NCI-H1694 treated with DMSO at 0.1 percent for 48 hours (cell line): Measurements from ENCODE around the gene CYP4F12.
"Not testable (repeated sequence)": the region's sequence is repeated elsewhere in the genome, so short reads cannot be mapped to it uniquely, and the experiment has no call there.

ENCODE experiments used
- DNase-seq: peaks from one replicate; lab custom pipeline; 2025; lab: John Stamatoyannopoulos, UW

The CYP4F12 gene

GRCh38 chr19:15650123-15650522, 22.8 kb upstream of the CYP4F12 start:
- not testable (repeated sequence) for DNase-seq

GRCh38 chr19:15651791-15652190, 21.1 kb upstream of the CYP4F12 start:
- DNase-seq: no peak

GRCh38 chr19:15652559-15653278, 20.2 kb upstream of the CYP4F12 start:
- no peak for DNase-seq

DNA sequence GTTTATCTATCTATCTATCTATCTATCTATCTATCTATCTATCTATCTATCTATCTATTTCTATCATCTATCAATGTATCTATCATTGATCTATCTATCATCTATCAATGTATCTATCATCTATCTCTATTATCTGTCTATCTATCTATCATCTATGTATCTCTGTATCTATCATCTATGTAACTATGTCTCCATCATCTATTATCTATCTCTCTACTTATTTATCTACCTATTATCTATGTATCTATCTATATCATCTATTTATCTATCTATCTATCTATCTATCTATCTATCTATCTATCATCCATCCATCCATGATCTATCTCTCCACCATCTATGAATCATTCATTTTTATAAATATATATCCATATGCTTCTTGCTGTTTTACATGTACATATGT, 16.4 kb upstream of the CYP4F12 start:
- DNase-seq: no peak

DNA sequence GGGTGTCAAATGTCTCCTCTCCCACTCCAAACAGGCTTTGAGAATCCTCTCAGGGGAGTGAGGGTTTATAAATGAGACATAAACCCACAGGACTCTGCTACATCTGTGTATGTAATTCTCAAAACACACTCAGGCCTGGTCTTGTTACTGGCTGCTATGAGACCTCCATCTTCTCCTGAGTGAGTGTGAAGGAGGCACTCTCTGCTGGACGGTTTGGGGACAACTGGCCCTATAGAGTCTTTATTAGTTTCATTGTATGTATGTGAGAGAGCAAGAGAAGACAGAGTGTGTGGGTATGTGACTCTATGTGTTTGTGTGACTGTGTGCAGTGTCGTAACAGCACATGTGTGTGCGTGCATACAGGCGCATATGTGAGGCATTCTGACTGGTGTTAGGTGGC, 9.6 kb upstream of the CYP4F12 start:
- DNase-seq: no peak

GRCh38 chr19:15666186-15666585, 6.7 kb upstream of the CYP4F12 start:
- no peak for DNase-seq

- no peak for DNase-seq
Observed at GRCh38 chr19:15666883-15667282, 6.0 kb upstream of the CYP4F12 start.

GRCh38 chr19:15669440-15669839, 3.4 kb upstream of the CYP4F12 start:
- DNase-seq: no peak

- DNase-seq: no peak
Observed at GRCh38 chr19:15669891-15670290, 3.0 kb upstream of the CYP4F12 start.

DNA sequence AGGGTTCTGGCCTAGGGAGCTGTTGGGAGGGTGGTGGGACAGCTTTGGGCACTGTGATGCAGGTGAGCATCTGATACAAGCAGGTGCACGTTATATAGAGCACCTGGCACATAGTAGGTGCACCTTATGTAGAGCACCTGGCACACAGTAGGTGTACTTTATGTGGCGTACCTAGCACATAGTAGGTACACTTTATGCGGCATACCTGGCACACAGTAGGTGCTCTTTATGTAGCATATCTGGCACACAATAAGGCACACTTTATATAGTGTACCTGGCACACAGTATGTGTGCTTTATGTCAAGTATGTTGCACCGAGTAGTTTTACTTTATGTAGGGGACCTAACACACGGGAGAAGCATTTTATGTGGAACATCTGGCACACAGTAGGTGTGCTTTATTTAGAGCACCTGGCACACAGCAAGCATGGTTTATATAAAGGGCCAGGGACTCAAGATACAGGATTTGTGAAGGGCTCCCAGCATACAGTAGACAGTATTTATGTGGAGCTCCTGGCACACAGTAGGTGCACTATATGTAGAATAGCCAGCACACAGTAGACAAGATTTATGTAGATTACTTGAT, 1.6 kb upstream of the CYP4F12 start:
- no peak for DNase-seq

DNA sequence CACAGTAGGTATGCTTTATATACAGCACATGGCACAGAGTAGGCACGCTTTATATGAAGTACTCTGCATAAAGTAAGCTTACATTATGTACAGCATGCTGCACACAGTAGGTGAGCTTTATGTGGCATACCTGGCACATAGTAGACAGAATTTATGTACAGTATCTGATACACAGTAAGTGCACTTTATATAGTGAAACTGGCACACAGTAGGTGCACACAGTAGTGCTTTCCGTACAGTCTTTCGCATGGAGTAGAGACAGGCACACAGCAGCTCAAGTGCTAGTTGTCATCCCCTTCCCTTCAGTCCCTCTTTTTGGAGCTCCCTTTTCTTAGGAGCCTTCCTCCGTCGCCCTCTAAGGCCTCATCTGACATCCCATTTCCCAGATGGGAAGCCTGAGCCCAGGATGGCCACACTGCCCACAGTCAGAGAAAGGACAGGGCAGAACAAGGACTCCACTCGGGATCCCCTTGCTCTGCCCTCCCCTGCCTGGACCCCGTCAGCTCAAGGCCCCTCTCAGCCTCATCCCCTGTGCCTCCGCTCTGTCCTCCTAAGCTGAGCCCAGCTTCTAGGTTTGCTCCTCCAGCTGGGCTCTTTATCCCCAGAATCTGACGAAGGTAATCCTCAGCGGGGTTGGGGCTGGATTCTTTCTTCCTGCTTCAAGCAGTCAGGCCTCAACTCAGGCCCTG, 852 bp upstream of the CYP4F12 start:
- DNase-seq: no peak

DNA sequence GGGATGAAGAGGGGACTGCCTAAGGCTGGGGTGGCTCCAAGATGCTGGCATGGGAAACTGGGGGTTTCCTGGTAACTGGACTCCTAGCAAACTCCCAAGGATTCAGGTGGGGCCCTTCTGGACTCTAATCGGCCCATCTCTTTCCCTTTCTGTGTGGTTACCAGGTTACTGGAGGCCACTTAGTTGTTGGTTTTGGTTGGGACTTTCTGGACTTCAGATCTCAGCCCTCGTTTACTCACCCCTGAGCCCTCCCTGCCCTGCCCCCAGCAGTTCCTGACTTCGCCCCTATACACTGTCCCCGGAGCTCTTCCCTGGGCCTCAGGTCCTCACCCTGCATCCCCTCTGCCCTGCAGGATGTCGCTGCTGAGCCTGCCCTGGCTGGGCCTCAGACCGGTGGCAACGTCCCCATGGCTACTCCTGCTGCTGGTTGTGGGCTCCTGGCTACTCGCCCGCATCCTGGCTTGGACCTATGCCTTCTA, 328 bp downstream of the CYP4F12 start:
- no peak for DNase-seq

- no peak for DNase-seq
Observed at GRCh38 chr19:15675560-15675959, 2.7 kb downstream of the CYP4F12 start.

DNA sequence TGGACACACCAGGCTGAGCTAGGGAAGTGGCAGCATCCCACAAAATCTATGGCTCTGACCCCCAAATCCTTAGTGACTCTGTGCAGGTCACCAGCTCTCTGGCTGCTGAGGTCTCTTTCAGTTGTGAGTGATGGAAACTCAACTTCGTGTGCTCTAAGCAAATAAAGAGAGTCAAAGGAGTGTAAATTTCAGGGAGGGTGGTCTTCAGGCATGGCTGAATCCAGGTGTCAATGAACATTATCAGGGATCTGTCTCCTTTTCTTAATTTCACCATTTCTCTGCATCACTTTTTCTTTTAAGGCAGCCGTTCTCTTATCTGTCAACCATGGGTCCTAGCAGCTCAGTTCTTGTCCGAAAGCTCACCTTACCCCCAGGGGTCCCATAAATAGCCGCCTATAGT, 6.2 kb downstream of the CYP4F12 start:
- no peak for DNase-seq

DNA sequence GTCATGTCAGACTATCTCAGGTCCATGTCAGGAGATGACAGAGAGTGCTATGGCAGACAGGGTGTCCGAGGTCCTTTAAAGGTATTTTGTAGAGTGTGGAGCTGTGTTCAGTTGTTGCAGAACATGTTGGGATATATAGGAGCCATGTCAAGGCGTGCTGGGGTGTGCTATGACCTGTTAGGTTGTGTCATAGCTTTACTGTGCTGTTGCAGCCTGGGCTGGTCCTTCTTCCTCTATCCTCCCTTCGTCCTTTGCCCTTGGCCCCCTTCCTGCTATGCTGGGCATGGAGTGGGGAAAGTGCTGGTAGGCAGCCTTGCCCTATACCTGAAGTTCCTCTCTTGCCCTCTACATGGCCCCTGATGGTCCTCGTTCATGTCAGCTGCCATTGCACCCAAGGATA, 7.0 kb downstream of the CYP4F12 start:
- DNase-seq: not testable (repeated sequence)

DNA sequence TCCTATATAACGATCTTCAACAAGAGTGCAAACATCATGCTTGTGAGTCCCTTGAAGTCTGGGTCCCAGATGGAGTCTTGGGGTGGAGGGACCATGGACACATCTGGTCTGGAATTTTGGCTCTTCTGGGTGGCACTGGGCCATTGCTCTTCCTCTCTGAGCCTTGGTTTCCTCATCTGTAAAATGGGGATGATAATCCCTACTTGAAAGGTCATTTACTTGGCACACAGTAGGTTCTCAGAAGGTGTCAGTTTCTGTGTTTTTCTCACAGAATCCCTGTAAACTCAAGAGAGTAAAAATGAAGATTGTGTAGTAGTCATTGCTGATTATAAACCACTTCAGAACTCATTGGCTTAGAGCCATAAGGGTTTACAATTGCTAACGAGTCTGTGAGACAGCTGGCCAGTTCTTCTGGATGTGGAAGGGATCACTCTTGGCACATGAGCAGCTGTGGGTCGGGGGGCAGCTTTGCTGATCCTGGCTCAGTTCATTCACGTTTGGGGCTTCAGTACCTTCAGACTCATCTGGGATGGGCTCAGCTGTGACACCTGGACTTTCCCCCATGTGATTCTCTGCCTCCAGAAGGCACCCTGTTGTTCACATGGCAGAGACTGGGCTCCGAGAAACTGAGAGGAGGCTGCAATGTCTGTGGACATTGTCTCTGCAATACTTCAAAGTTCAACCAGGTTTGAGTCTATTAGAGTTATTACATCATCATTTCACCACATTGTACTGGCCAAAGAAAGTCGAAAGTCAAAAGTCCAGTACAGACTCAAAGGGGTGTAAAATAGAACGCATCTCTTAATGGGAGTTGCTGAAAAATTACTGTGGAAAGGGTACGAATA, 7.8 kb downstream of the CYP4F12 start:
- no peak for DNase-seq

DNA sequence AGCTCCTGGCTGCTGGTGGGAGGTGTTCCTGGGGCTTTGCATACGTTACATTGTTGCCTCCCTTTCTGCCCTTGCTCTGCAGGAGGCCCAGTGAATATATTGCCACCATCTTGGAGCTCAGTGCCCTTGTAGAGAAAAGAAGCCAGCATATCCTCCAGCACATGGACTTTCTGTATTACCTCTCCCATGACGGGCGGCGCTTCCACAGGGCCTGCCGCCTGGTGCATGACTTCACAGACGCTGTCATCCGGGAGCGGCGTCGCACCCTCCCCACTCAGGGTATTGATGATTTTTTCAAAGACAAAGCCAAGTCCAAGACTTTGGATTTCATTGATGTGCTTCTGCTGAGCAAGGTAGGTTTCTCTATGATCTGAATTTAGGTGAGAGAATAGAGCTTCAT, 10.5 kb downstream of the CYP4F12 start:
- DNase-seq: no peak

GRCh38 chr19:15684828-15685227, 11.9 kb downstream of the CYP4F12 start:
- no peak for DNase-seq

GRCh38 chr19:15696654-15697194, 23.8 kb downstream of the CYP4F12 start:
- no peak for DNase-seq

GRCh38 chr19:15701757-15702533, 29.1 kb downstream of the CYP4F12 start:
- DNase-seq: no peak

DNA sequence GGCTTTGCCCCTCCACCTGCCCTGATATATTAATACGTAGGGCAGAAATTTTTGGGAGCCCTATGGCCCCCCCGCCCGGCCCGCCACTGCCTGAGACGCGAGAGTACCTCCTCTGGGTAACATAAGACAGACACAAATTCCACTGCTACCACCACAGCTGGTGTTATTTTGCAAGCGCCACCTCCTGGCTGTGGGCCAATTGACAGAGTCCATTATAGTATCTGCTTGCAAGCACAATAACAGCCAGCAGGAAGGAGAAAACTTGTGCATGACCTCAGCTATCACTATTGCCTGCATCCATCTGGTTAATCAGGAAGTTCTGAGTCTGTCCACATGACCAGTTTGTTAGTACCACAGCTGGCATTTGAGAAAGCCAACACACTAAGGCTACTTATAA, 29.6 kb downstream of the CYP4F12 start:
- DNase-seq: peak; percentile 33
